HUES6 (cell line): ENCODE data around the gene LMNB1.

ENCODE experiments used
- H3K27ac ChIP-seq: 2 replicates; pipeline ENCODE4 v1.7.0; 2013; ENCODE audit warnings: low read depth, mild to moderate bottlenecking, low read length, inconsistent platforms
- H3K27me3 ChIP-seq: 2 replicates; pipeline ENCODE4 v1.6.1; 2013; ENCODE audit warnings: low read length; ENCODE audit not compliant: control insufficient read depth, insufficient read depth
- H3K36me3 ChIP-seq: 2 replicates; pipeline ENCODE4 v1.6.1; 2013; ENCODE audit warnings: low read length; ENCODE audit not compliant: control insufficient read depth, insufficient read depth
- H3K4me1 ChIP-seq: 2 replicates; pipeline ENCODE4 v1.6.1; 2013; ENCODE audit warnings: low read length; ENCODE audit not compliant: control insufficient read depth, insufficient read depth
- H3K4me3 ChIP-seq: 2 replicates; pipeline ENCODE4 v1.5.1; 2013; ENCODE audit warnings: low read depth, low read length
- H3K9ac ChIP-seq: one replicate; pipeline ENCODE4 v1.6.1; 2013; ENCODE audit warnings: mild to moderate bottlenecking, low read length
- H3K9me3 ChIP-seq: 2 replicates; pipeline ENCODE4 v1.6.1; 2013; ENCODE audit warnings: low read depth, low read length; ENCODE audit not compliant: control insufficient read depth, insufficient read depth

Gene LMNB1

GRCh38 chr5:126872561-126873354 is 95.8 kb downstream of the LMNB1 start:
- no peak overlapping the region for H3K27ac ChIP-seq
- H3K4me1 ChIP-seq: peaks cover 28% of the 10 kb centered on the region
- no peaks in the 10 kb centered on the region for H3K9me3 ChIP-seq
- no peak overlapping the region for H3K4me3 ChIP-seq
- H3K9ac ChIP-seq: no peak overlapping the region
- no peaks in the 10 kb centered on the region for H3K27me3 ChIP-seq
- 0 out of 2 replicates have a peak, but pooled peaks cover 2% of the 10 kb centered on the region for H3K36me3 ChIP-seq

- Histone ChIP-seq H3K27ac (no peak overlapping the region), H3K4me3 (no peak overlapping the region), H3K27me3 (no peaks in the 10 kb centered on the region), H3K9me3 (no peaks in the 10 kb centered on the region), H3K9ac (no peak overlapping the region), H3K4me1 (peaks cover 14% of the 10 kb centered on the region), H3K36me3 (0 out of 2 replicates have a peak, but pooled peaks cover 5% of the 10 kb centered on the region)
Observed at GRCh38 chr5:126875303-126875785, 98.4 kb downstream of the LMNB1 start.

GRCh38 chr5:126877602-126878001 is 100.7 kb downstream of the LMNB1 start:
- H3K4me1 ChIP-seq: peaks cover 14% of the 10 kb centered on the region
- no peaks in the 10 kb centered on the region for H3K9me3 ChIP-seq

GRCh38 chr5:126878085-126878484 is 101.1 kb downstream of the LMNB1 start:
- no peak overlapping the region for H3K4me3 ChIP-seq
- no peak overlapping the region for H3K9ac ChIP-seq
- no peak overlapping the region for H3K27ac ChIP-seq
- H3K9me3 ChIP-seq: no peaks in the 10 kb centered on the region
- 0 out of 2 replicates have a peak, but pooled peaks cover 5% of the 10 kb centered on the region for H3K36me3 ChIP-seq
- H3K27me3 ChIP-seq: no peaks in the 10 kb centered on the region
- peaks cover 14% of the 10 kb centered on the region for H3K4me1 ChIP-seq

More at GRCh38 chr5:126877602-126878001, 100.7 kb downstream of the LMNB1 start:
- no peak overlapping the region for H3K27ac ChIP-seq
- no peak overlapping the region for H3K9ac ChIP-seq
- H3K36me3 ChIP-seq: 0 out of 2 replicates have a peak, but pooled peaks cover 5% of the 10 kb centered on the region
- H3K27me3 ChIP-seq: no peaks in the 10 kb centered on the region
- H3K4me3 ChIP-seq: no peak overlapping the region

- no peaks in the 10 kb centered on the region for H3K9me3 ChIP-seq
- no peak overlapping the region for H3K9ac ChIP-seq
- 0 out of 2 replicates have a peak, but pooled peaks cover 5% of the 10 kb centered on the region for H3K36me3 ChIP-seq
- no peak overlapping the region for H3K4me3 ChIP-seq
- H3K27ac ChIP-seq: no peak overlapping the region
- no peaks in the 10 kb centered on the region for H3K27me3 ChIP-seq
- H3K4me1 ChIP-seq: peaks cover 14% of the 10 kb centered on the region
Observed at GRCh38 chr5:126878634-126879033, 101.7 kb downstream of the LMNB1 start.

GRCh38 chr5:126881821-126882600 is 105.1 kb downstream of the LMNB1 start:
- 0 out of 2 replicates have a peak, but pooled peaks cover 5% of the 10 kb centered on the region for H3K36me3 ChIP-seq
- H3K4me3 ChIP-seq: no peak overlapping the region
- H3K9me3 ChIP-seq: no peaks in the 10 kb centered on the region
- H3K4me1 ChIP-seq: no peaks in the 10 kb centered on the region
- H3K27ac ChIP-seq: no peak overlapping the region
- no peaks in the 10 kb centered on the region for H3K27me3 ChIP-seq
- H3K9ac ChIP-seq: no peak overlapping the region

GRCh38 chr5:126883564-126884245 is 106.8 kb downstream of the LMNB1 start:
- Histone ChIP-seq H3K4me1 (no peaks in the 10 kb centered on the region), H3K27me3 (no peaks in the 10 kb centered on the region), H3K36me3 (no peaks in the 10 kb centered on the region), H3K9me3 (no peaks in the 10 kb centered on the region), H3K9ac (no peak overlapping the region), H3K4me3 (no peak overlapping the region), H3K27ac (no peak overlapping the region)

GRCh38 chr5:126884269-126884819 is 107.4 kb downstream of the LMNB1 start:
- no peaks in the 10 kb centered on the region for H3K27me3 ChIP-seq
- no peaks in the 10 kb centered on the region for H3K36me3 ChIP-seq
- no peak overlapping the region for H3K27ac ChIP-seq
- no peak overlapping the region for H3K4me3 ChIP-seq
- H3K9ac ChIP-seq: no peak overlapping the region
- H3K9me3 ChIP-seq: no peaks in the 10 kb centered on the region
- no peaks in the 10 kb centered on the region for H3K4me1 ChIP-seq
